ENCODE measurements around the gene PFDN4. TPM values are rescaled to one million over a fixed set of nuclear protein-coding genes. Genes with fewer than 3 reads are reported as not detected.

PFDN4 gene
- total RNA-seq, 2 experiments from 2014 or later = 17.5 to 17.7 TPM

- Mint-ChIP-seq H3K9me3 (no peaks in the 10 kb centered on the region), H3K4me3 (no peak overlapping the region), H3K27me3 (peaks cover 51% of the 10 kb centered on the region), H3K4me1 (ENCODE audit: low read depth) (no peaks in the 10 kb centered on the region), H3K36me3 (ENCODE audit: low read depth) (no peaks in the 10 kb centered on the region), H3K27ac (no peak overlapping the region)
- Histone ChIP-seq H3K36me3 (ENCODE audit: insufficient read depth, low read length) (no peaks in the 10 kb centered on the region), H3K4me1 (ENCODE audit: insufficient read depth, low read length) (no peaks in the 10 kb centered on the region), H3K4me3 (ENCODE audit: low read length) (no peak overlapping the region), H3K27ac (ENCODE audit: low read depth in 1 of 2, low read length in 2 of 2) (no peak overlapping the region), H3K9me3 (ENCODE audit: control insufficient read depth in 1 of 2, insufficient read depth in 1 of 2, low read length in 2 of 2) (no peaks in the 10 kb centered on the region), H3K27me3 (ENCODE audit: control insufficient read depth in 1 of 2, insufficient read depth in 2 of 2, low read length in 2 of 2) (peaks cover 8 to 23% of the 10 kb centered on the region in 2 experiments)
- POLR2A ChIA-PET = no interaction called here
- DNase-seq (no peak), ATAC-seq (ENCODE audit: poor library complexity) (no peak)
- intact Hi-C loops (cut with DNase I, micrococcal nuclease) = no loop called here
- TF ChIP-seq, protein P1, sequence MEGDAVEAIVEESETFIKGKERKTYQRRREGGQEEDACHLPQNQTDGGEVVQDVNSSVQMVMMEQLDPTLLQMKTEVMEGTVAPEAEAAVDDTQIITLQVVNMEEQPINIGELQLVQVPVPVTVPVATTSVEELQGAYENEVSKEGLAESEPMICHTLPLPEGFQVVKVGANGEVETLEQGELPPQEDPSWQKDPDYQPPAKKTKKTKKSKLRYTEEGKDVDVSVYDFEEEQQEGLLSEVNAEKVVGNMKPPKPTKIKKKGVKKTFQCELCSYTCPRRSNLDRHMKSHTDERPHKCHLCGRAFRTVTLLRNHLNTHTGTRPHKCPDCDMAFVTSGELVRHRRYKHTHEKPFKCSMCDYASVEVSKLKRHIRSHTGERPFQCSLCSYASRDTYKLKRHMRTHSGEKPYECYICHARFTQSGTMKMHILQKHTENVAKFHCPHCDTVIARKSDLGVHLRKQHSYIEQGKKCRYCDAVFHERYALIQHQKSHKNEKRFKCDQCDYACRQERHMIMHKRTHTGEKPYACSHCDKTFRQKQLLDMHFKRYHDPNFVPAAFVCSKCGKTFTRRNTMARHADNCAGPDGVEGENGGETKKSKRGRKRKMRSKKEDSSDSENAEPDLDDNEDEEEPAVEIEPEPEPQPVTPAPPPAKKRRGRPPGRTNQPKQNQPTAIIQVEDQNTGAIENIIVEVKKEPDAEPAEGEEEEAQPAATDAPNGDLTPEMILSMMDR (IDR thresholded peaks at IDR 0.05) = no peak
- CTCF ChIA-PET = no interaction called here
Observed at GRCh38 chr20:54184071-54184470, 23.8 kb upstream of the PFDN4 start.

DNA sequence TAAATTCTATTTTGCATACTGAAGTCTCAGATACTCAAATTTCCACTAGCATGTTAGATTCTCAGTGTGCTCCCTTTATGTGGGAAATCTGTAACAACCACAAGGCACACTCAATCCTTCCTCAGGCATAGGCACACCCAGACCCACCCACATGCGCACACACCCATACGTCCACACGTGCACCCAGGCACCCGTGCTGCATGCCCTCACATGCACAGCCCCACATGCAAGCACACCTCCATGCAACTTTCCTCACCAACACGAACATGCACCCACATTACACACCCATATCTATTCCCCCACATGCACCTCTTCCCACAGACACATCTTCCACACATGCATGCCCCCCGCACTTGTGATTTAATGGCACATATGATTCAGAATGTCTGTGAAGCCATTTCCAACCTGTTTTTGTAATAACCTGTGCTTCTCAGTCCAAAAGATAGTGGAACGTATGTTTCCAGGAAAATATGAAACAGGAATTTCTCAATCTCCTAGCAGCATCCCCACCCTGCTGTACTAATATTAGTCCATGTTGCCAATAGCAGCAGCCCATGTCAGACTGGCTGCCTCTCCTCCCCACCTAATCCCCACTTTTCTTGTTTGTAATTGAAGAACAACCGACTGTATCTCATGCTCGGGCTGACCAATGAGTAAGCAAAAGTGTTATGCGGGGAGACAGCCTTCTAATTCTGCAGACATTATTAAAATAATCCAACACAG lies 22.8 kb upstream of the PFDN4 start:
- H3K27me3 ChIP-seq (ENCODE audit: control insufficient read depth in 1 of 2, insufficient read depth in 2 of 2, low read length in 2 of 2) = peaks cover 8 to 23% of the 10 kb centered on the region in 2 experiments
- H3K27me3 Mint-ChIP-seq = peaks cover 47% of the 10 kb centered on the region
- no peak for DNase-seq
- no peaks in the 10 kb centered on the region for H3K4me1 ChIP-seq (ENCODE audit: insufficient read depth, low read length)
- no peak overlapping the region for H3K4me3 ChIP-seq (ENCODE audit: low read length)
- no peaks in the 10 kb centered on the region for H3K36me3 Mint-ChIP-seq (ENCODE audit: low read depth)
- ChIA-PET POLR2A (no interaction called here), CTCF (no interaction called here)
- TF ChIP-seq, protein P1 (IDR thresholded peaks at IDR 0.05) = no peak
- no peaks in the 10 kb centered on the region for H3K36me3 ChIP-seq (ENCODE audit: insufficient read depth, low read length)
- ATAC-seq (ENCODE audit: poor library complexity) = no peak
- no peaks in the 10 kb centered on the region for H3K9me3 ChIP-seq (ENCODE audit: control insufficient read depth in 1 of 2, insufficient read depth in 1 of 2, low read length in 2 of 2)
- no peaks in the 10 kb centered on the region for H3K4me1 Mint-ChIP-seq (ENCODE audit: low read depth)
- intact Hi-C loops (cut with DNase I, micrococcal nuclease) = no loop called here
- H3K4me3 Mint-ChIP-seq = no peak overlapping the region
- H3K27ac ChIP-seq (ENCODE audit: low read depth in 1 of 2, low read length in 2 of 2) = no peak overlapping the region
- no peaks in the 10 kb centered on the region for H3K9me3 Mint-ChIP-seq
- no peak overlapping the region for H3K27ac Mint-ChIP-seq

DNA sequence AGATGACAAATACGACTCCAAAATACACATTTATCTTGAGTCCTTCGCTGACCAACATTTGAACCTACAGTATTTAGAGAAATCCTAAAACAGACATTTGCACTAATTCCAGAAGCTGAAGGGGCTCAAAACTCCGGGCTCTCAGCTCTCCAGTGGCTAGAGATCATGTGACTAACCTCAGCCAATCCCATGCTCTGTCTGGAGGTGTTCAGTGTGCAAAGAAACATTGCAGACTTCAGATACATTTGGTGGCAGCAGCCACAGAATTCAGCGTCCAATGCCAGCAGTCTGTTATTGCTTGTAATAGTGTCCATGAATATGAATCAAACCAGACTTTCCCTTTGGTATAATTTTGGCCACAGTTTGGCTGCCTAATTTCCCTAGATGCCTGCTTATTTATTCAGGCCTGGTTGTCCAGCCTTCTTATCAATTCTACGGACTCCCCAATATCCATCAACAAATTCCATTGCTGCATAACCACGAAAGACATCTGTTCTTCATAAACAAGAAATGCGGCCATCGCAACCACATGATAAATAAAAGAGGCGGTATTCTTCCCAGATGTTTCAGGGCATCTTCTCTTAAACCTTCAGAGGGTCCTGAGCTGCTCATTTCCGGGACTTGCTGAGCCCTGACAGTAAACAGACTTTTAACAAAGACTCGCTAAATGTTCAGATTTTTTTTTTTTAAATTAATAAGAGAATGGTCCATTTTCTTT lies 19.6 kb upstream of the PFDN4 start:
- Histone ChIP-seq H3K4me1 (ENCODE audit: insufficient read depth, low read length) (no peaks in the 10 kb centered on the region), H3K36me3 (ENCODE audit: insufficient read depth, low read length) (no peaks in the 10 kb centered on the region), H3K27me3 (ENCODE audit: control insufficient read depth in 1 of 2, insufficient read depth in 2 of 2, low read length in 2 of 2) (peaks cover 3 to 12% of the 10 kb centered on the region in 2 experiments), H3K4me3 (ENCODE audit: low read length) (no peak overlapping the region), H3K9me3 (ENCODE audit: control insufficient read depth in 1 of 2, insufficient read depth in 1 of 2, low read length in 2 of 2) (no peaks in the 10 kb centered on the region), H3K27ac (ENCODE audit: low read depth in 1 of 2, low read length in 2 of 2) (no peak overlapping the region)
- CTCF ChIA-PET = no interaction called here
- H3K4me3 Mint-ChIP-seq = no peak overlapping the region
- intact Hi-C loops (cut with DNase I, micrococcal nuclease) = no loop called here
- ATAC-seq (ENCODE audit: poor library complexity) = no peak
- no peaks in the 10 kb centered on the region for H3K36me3 Mint-ChIP-seq (ENCODE audit: low read depth)
- no peak for DNase-seq
- TF ChIP-seq, protein P1 (IDR thresholded peaks at IDR 0.05) = no peak
- H3K9me3 Mint-ChIP-seq = no peaks in the 10 kb centered on the region
- H3K27ac Mint-ChIP-seq = no peak overlapping the region
- H3K4me1 Mint-ChIP-seq (ENCODE audit: low read depth) = no peaks in the 10 kb centered on the region
- peaks cover 37% of the 10 kb centered on the region for H3K27me3 Mint-ChIP-seq
- POLR2A ChIA-PET = no interaction called here

Measured in CD4-positive, alpha-beta T cell (primary cell).